DND-41 (cell line): ENCODE measurements around the gene HSPA8.

Experiments used
- ATAC-seq: fragments of 200-7000 bp; cut with Tn5 transposase; 3 replicates; pipeline ENCODE4 v1.9.1; 2021; ENCODE audit warnings: low read depth; ENCODE audit not compliant: insufficient read depth
- DNase-seq: peaks from one replicate; pipeline ENCODE4 v3.0.0-alpha.2; 2020
- H2AFZ ChIP-seq: 2 replicates; pipeline ENCODE4 v1.6.0; 2012; ENCODE audit warnings: low read depth, low read length
- H3K27ac ChIP-seq: 2 replicates; pipeline ENCODE4 v1.5.1; 2012; ENCODE audit warnings: low read length, inconsistent platforms
- H3K27me3 ChIP-seq: fragments of 200-600 bp; sonication (generic); 2 replicates; pipeline ENCODE4 v1.6.0; 2012; ENCODE audit warnings: low read length, mild to moderate bottlenecking, inconsistent platforms; ENCODE audit not compliant: insufficient read depth, poor library complexity
- H3K36me3 ChIP-seq: 2 replicates; pipeline ENCODE4 v1.5.1; 2012; ENCODE audit warnings: low read length, inconsistent platforms; ENCODE audit not compliant: insufficient read depth
- H3K4me1 ChIP-seq: 2 replicates; pipeline ENCODE4 v1.5.1; 2012; ENCODE audit warnings: mild to moderate bottlenecking, low read length; ENCODE audit not compliant: insufficient read depth
- H3K4me2 ChIP-seq: 2 replicates; pipeline ENCODE4 v1.6.0; 2012; ENCODE audit warnings: mild to moderate bottlenecking, moderate library complexity, low read length, inconsistent platforms; ENCODE audit not compliant: insufficient read depth
- H3K4me3 ChIP-seq, 2 experiments: fragments of 200-600 bp in 1 of 2; shearing (Covaris generic) in 1 of 2; 2 replicates each; pipeline ENCODE4 v1.5.1; 2012 to 2016; ENCODE audit warnings: inconsistent platforms in 2 of 2, low read length in 2 of 2, mild to moderate bottlenecking in 2 of 2, low read depth in 1 of 2, moderate library complexity in 1 of 2
- H3K79me2 ChIP-seq: 2 replicates; pipeline ENCODE4 v1.6.0; 2012; ENCODE audit warnings: low read length, inconsistent platforms; ENCODE audit not compliant: insufficient read depth
- H3K9ac ChIP-seq: 2 replicates; pipeline ENCODE4 v1.6.0; 2012; ENCODE audit warnings: low read depth, mild to moderate bottlenecking, inconsistent platforms, low read length, moderate library complexity
- H3K9me3 ChIP-seq: 2 replicates; pipeline ENCODE4 v1.5.1; 2012; ENCODE audit warnings: low read length, moderate library complexity, mild to moderate bottlenecking, inconsistent platforms; ENCODE audit not compliant: insufficient read depth, severe bottlenecking
- H4K20me1 ChIP-seq: 2 replicates; pipeline ENCODE4 v1.6.0; 2012; ENCODE audit warnings: low read length; ENCODE audit not compliant: insufficient read depth
- CTCF ChIP-seq: IDR thresholded peaks from 2 replicates; pipeline ENCODE4 v1.5.1; 2012; ENCODE audit warnings: borderline replicate concordance, low read length, moderate library complexity, mild to moderate bottlenecking; ENCODE audit not compliant: poor library complexity, severe bottlenecking; ENCODE audit errors: extremely low read depth
- EZH2 ChIP-seq: IDR thresholded peaks from 3 replicates; pipeline ENCODE4 v1.6.1; 2012; ENCODE audit warnings: borderline replicate concordance, low read depth, mild to moderate bottlenecking, moderate library complexity, low read length, inconsistent platforms; ENCODE audit not compliant: severe bottlenecking

The HSPA8 gene

DNA sequence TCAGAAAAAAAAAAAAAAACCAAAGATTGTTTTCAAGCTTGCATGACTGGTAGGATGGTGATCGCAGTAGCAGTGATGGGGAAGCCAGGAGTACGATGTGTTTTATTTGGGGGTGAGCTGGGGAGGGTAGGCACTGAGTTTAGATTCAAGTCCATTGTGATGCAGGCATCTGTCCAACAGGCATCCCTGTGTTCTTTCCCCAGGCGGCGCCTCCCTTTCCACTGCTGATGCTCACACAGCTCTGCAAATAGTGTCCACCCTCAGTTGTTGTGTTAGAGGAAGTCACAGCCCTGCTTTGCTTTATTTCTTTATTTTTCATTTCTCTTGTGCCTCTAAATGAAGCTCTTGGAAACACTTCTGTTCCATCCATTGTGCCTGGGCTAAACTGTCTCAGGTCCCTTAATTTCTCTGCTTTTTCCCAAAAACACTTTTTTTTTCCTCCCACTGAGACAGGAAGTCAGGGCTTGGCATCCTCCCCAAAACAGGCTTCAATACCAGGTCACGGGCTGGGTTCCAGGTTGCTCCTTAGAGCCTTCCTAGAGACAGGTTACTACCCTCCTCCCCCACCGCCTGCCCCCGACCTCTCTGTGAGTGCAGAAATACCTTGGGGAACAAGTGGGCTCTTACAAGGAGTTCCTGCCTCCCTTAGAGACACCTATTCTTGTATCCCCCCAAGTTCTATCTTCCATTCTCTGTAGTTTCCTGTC lies 38.6 kb upstream of the HSPA8 start:
- H3K27me3 ChIP-seq: peaks cover 7% of the 10 kb centered on the region
- H3K79me2 ChIP-seq: no peaks in the 10 kb centered on the region
- TF ChIP-seq CTCF (no peak), EZH2 (no peak)

GRCh38 chr11:123098990-123099389 lies 37.1 kb upstream of the HSPA8 start:
- Histone ChIP-seq H3K4me2 (no peak overlapping the region), H3K79me2 (no peaks in the 10 kb centered on the region), H3K9me3 (no peaks in the 10 kb centered on the region), H4K20me1 (no peaks in the 10 kb centered on the region), H3K36me3 (no peaks in the 10 kb centered on the region), H3K9ac (no peak overlapping the region), H3K27me3 (peaks cover 7% of the 10 kb centered on the region), H2AFZ (no peak overlapping the region), H3K4me1 (no peaks in the 10 kb centered on the region), H3K4me3 (no peak overlapping the region), H3K27ac (no peak overlapping the region)
- DNase-seq: no peak
- no peak for TF ChIP-seq EZH2
- no peak for TF ChIP-seq CTCF
- no peak for ATAC-seq

More for the DNA sequence above, 38.6 kb upstream of the HSPA8 start:
- Histone ChIP-seq H3K4me1 (no peaks in the 10 kb centered on the region), H2AFZ (no peak overlapping the region), H3K4me2 (no peak overlapping the region), H3K4me3 (no peak overlapping the region), H3K36me3 (no peaks in the 10 kb centered on the region), H3K9ac (no peak overlapping the region), H3K9me3 (no peaks in the 10 kb centered on the region), H4K20me1 (no peaks in the 10 kb centered on the region), H3K27ac (no peak overlapping the region)
- ATAC-seq: no peak
- no peak for DNase-seq

DNA sequence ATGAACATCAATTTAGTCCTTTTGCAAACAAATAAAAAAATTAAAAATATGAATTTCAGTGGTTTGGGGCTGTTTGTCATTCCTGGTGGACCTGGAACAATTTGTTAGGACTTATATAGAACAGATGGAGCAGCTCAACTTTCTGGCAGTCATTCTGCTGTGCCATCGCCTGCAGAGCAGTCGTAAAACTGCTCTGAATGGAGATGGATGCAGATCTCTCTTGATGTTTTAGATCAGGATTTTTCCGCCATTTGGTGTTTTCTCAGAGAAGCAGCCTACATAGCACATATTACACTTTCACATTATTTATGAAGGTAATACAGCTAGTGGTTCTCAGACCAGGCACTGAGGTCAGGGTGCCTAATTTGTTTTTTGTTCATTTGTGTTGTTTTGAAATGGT lies 31.8 kb upstream of the HSPA8 start:
- H3K79me2 ChIP-seq: no peaks in the 10 kb centered on the region
- no peak overlapping the region for H3K4me3 ChIP-seq
- no peak overlapping the region for H3K9ac ChIP-seq
- H3K4me1 ChIP-seq: no peaks in the 10 kb centered on the region
- ATAC-seq (no peak), DNase-seq (no peak)
- H3K27me3 ChIP-seq: peaks cover 7% of the 10 kb centered on the region
- no peaks in the 10 kb centered on the region for H4K20me1 ChIP-seq
- no peaks in the 10 kb centered on the region for H3K9me3 ChIP-seq
- H3K27ac ChIP-seq: no peak overlapping the region
- no peaks in the 10 kb centered on the region for H3K36me3 ChIP-seq
- no peak overlapping the region for H3K4me2 ChIP-seq
- no peak for TF ChIP-seq EZH2
- TF ChIP-seq CTCF: no peak
- H2AFZ ChIP-seq: no peak overlapping the region
